H1 (cell line): ENCODE measurements around the gene RBM42. TPM values are rescaled to one million over a fixed set of nuclear protein-coding genes. Genes with fewer than 3 reads are reported as not detected.

Source experiments
- CTCF ChIA-PET: fragments of 300-600 bp; sonication (Branson Sonifier 250); formaldehyde crosslinking; loops from one replicate; lab custom pipeline; 2021; ENCODE audit not compliant: partially characterized antibody; lab: Charles Lee
- POLR2A ChIA-PET: fragments of 300-600 bp; sonication (Branson Sonifier 250); formaldehyde crosslinking; loops from one replicate; lab custom pipeline; 2021; ENCODE audit warnings: inconsistent platforms; ENCODE audit not compliant: partially characterized antibody; lab: Charles Lee
- DNase-seq, 2 experiments: peaks; one replicate each; pipeline versions ENCODE4 v3.0.0 to v3.0.0-alpha.2; 2010 to 2022; ENCODE audit warnings: low spot score in 2 of 2, low read depth in 1 of 2, mixed read lengths in 1 of 2
- FAIRE-seq: peaks from 2 replicates; lab custom pipeline; 2011; peaks lifted over from hg19 to GRCh38; lab: Jason Lieb, UNC
- H2AFZ ChIP-seq: 2 replicates; pipeline ENCODE4 v1.8.1; 2012; ENCODE audit warnings: low read length, inconsistent platforms
- H2AK5ac ChIP-seq: 2 replicates; pipeline ENCODE4 v1.6.1; 2013; ENCODE audit warnings: low read depth, low read length
- H2BK120ac ChIP-seq: replicated peaks from 2 replicates; pipeline ENCODE3; 2013; ENCODE audit warnings: low read depth, low read length, inconsistent platforms
- H2BK12ac ChIP-seq: 2 replicates; pipeline ENCODE4 v1.6.1; 2013; ENCODE audit warnings: low read depth, low read length
- H2BK15ac ChIP-seq: 2 replicates; pipeline ENCODE4 v1.6.1; 2013; ENCODE audit warnings: low read length
- H2BK20ac ChIP-seq: 2 replicates; pipeline ENCODE4 v1.6.1; 2013; ENCODE audit warnings: low read length
- H2BK5ac ChIP-seq: 2 replicates; pipeline ENCODE4 v1.6.1; 2013; ENCODE audit warnings: low read depth, low read length
- H3K14ac ChIP-seq: 2 replicates; pipeline ENCODE4 v1.6.1; 2013; ENCODE audit warnings: inconsistent platforms; ENCODE audit not compliant: insufficient read length
- H3K18ac ChIP-seq: 2 replicates; pipeline ENCODE4 v1.6.1; 2013; ENCODE audit warnings: low read length; ENCODE audit errors: extremely low read depth
- H3K23ac ChIP-seq: 2 replicates; pipeline ENCODE4 v1.6.1; 2013; ENCODE audit warnings: inconsistent platforms; ENCODE audit not compliant: insufficient read length
- H3K23me2 ChIP-seq: 2 replicates; pipeline ENCODE4 v1.6.1; 2013; ENCODE audit warnings: low read depth, low read length
- H3K27ac ChIP-seq: 2 replicates; pipeline ENCODE4 v1.6.1; 2011; ENCODE audit warnings: low read depth, low read length, inconsistent platforms
- H3K27me3 ChIP-seq, 4 experiments: replicated peaks in 1 of 4; 1 replicate in 1 of 4; 2 replicates in 3 of 4; pipeline versions ENCODE4 v1.6.1 to v1.8.1; 2011 to 2013; ENCODE audit warnings: low read length in 3 of 4, mild to moderate bottlenecking in 3 of 4, inconsistent platforms in 2 of 4, mixed read lengths in 2 of 4, moderate library complexity in 1 of 4; ENCODE audit not compliant: control insufficient read depth in 3 of 4, insufficient read depth in 3 of 4; ENCODE audit errors: extremely low read depth in 1 of 4
- H3K36me3 ChIP-seq, 4 experiments: 2 replicates each; pipeline versions ENCODE4 v1.6.1 to v1.8.1; 2011 to 2013; ENCODE audit warnings: mild to moderate bottlenecking in 4 of 4, low read length in 3 of 4, moderate library complexity in 2 of 4, control low read depth in 1 of 4, inconsistent platforms in 1 of 4; ENCODE audit not compliant: insufficient read depth in 4 of 4, control insufficient read depth in 2 of 4
- H3K4ac ChIP-seq: replicated peaks from 2 replicates; pipeline ENCODE3; 2013; ENCODE audit warnings: low read length, low read depth, mixed read lengths, inconsistent platforms; ENCODE audit not compliant: insufficient read length
- H3K4me1 ChIP-seq, 4 experiments: replicated peaks in 1 of 4; 1 replicate in 1 of 4; 2 replicates in 3 of 4; pipeline versions ENCODE4 v1.6.1 to v1.8.1; 2011 to 2013; ENCODE audit warnings: low read length in 3 of 4, inconsistent platforms in 2 of 4, mixed read lengths in 1 of 4; ENCODE audit not compliant: insufficient read depth in 4 of 4, control insufficient read depth in 3 of 4
- H3K4me2 ChIP-seq, 2 experiments: 2 replicates each; pipeline versions ENCODE4 v1.6.1 to v1.8.1; 2011 to 2013; ENCODE audit warnings: low read depth in 2 of 2, low read length in 2 of 2, control low read depth in 1 of 2, inconsistent platforms in 1 of 2, mild to moderate bottlenecking in 1 of 2; ENCODE audit not compliant: insufficient read depth in 1 of 2
- H3K4me3 ChIP-seq, 4 experiments: fragments of 200-600, 300-600 bp in 1 of 4; sonication (generic), shearing (Covaris generic), sonication (Bioruptor Twin) in 1 of 4; 2 replicates each; pipeline versions ENCODE4 v1.5.1 to v1.8.1; 2011 to 2016; ENCODE audit warnings: low read length in 4 of 4, low read depth in 3 of 4, control low read depth in 2 of 4, inconsistent platforms in 2 of 4, mild to moderate bottlenecking in 2 of 4, mixed read lengths in 1 of 4, moderate library complexity in 1 of 4; ENCODE audit not compliant: insufficient read depth in 2 of 4; ENCODE audit errors: extremely low read depth in 1 of 4
- H3K56ac ChIP-seq: replicated peaks from 2 replicates; pipeline ENCODE3; 2013; ENCODE audit warnings: low read depth, mild to moderate bottlenecking, mixed read lengths, low read length, inconsistent platforms; ENCODE audit not compliant: insufficient read length
- H3K79me1 ChIP-seq: 2 replicates; pipeline ENCODE4 v1.6.1; 2013; ENCODE audit warnings: low read depth, low read length, control low read depth
- H3K79me2 ChIP-seq, 2 experiments: 2 replicates each; pipeline versions ENCODE4 v1.6.1 to v1.8.1; 2012 to 2013; ENCODE audit warnings: low read length in 2 of 2, mild to moderate bottlenecking in 2 of 2, inconsistent platforms in 1 of 2; ENCODE audit not compliant: insufficient read depth in 2 of 2, control insufficient read depth in 1 of 2
- H3K9ac ChIP-seq, 4 experiments: replicated peaks in 1 of 4; 1 replicate in 1 of 4; 2 replicates in 3 of 4; pipeline versions ENCODE4 v1.6.1 to v1.8.1; 2011 to 2013; ENCODE audit warnings: low read depth in 3 of 4, low read length in 3 of 4, control low read depth in 2 of 4, mild to moderate bottlenecking in 2 of 4, moderate library complexity in 2 of 4, inconsistent platforms in 1 of 4; ENCODE audit errors: extremely low read depth in 1 of 4
- H3K9me3 ChIP-seq, 2 experiments: 2 replicates each; pipeline versions ENCODE4 v1.6.1 to v1.8.1; 2012 to 2013; ENCODE audit warnings: mild to moderate bottlenecking in 2 of 2, moderate library complexity in 2 of 2, control low read depth in 1 of 2, inconsistent platforms in 1 of 2, low read depth in 1 of 2, low read length in 1 of 2, mixed read lengths in 1 of 2; ENCODE audit not compliant: insufficient read depth in 2 of 2
- H4K20me1 ChIP-seq, 2 experiments: replicated peaks in 1 of 2; 2 replicates each; pipeline versions ENCODE3 to v1.8.1; 2011 to 2013; ENCODE audit warnings: inconsistent platforms in 2 of 2, low read length in 2 of 2, mild to moderate bottlenecking in 1 of 2; ENCODE audit not compliant: insufficient read depth in 2 of 2, control insufficient read depth in 1 of 2
- H4K5ac ChIP-seq: 2 replicates; pipeline ENCODE4 v1.6.1; 2013; ENCODE audit warnings: low read length, low read depth, mixed read lengths, inconsistent platforms; ENCODE audit not compliant: insufficient read length
- H4K8ac ChIP-seq: 2 replicates; pipeline ENCODE4 v1.8.0; 2013; ENCODE audit warnings: mild to moderate bottlenecking, moderate library complexity, low read length, inconsistent platforms; ENCODE audit not compliant: insufficient read depth; ENCODE audit errors: extremely low read depth
- H4K91ac ChIP-seq: replicated peaks from 2 replicates; pipeline ENCODE3; 2013; ENCODE audit warnings: low read length, mixed read lengths, inconsistent platforms; ENCODE audit not compliant: insufficient read length
- ASH2L ChIP-seq: fragments of 200-600, 300-600 bp; sonication (generic); IDR thresholded peaks from one replicate; pipeline ENCODE4 v1.7.1; 2017; ENCODE audit warnings: low read length
- E2F6 ChIP-seq: IDR thresholded peaks from 2 replicates; pipeline ENCODE4 v1.6.1; 2012; ENCODE audit warnings: inconsistent platforms
- EZH2 ChIP-seq: fragments of 200-600 bp; sonication (generic); IDR thresholded peaks from 2 replicates; pipeline ENCODE4 v1.7.1; 2012; ENCODE audit warnings: low read depth, mild to moderate bottlenecking, moderate library complexity, low read length, inconsistent platforms; ENCODE audit not compliant: severe bottlenecking
- ZNF274 ChIP-seq: IDR thresholded peaks from 2 replicates; pipeline ENCODE4 v1.7.0; 2012; ENCODE audit warnings: low read length, borderline replicate concordance; ENCODE audit errors: extremely low read depth
- WGBS, 2 experiments: shearing (Covaris generic) in 1 of 2; methylation state at CpG; one replicate each; pipeline versions ENCODE4 v1.1.6 to v1.1.7; 2013 to 2015; ENCODE audit warnings: low lambda C conversion rate in 2 of 2, mixed read lengths in 2 of 2, inconsistent platforms in 1 of 2, low coverage in 1 of 2, missing lambda C conversion rate in 1 of 2; ENCODE audit not compliant: insufficient replicate concordance in 2 of 2, insufficient coverage in 1 of 2, insufficient read length in 1 of 2; ENCODE audit errors: extremely low coverage in 1 of 2, missing lambda C conversion rate in 1 of 2; 5-methylcytosine and 5-hydroxymethylcytosine counted together
- polyA plus RNA-seq, 7 experiments: library from polyadenylated mRNA; depleted of rRNA in 3 of 7; stranded (reverse) in 5 of 7; unstranded in 2 of 7; fragments of >200 nt in 5 of 7; fragments of 200-250 nt in 2 of 7; gene quantifications; 1 replicate in 5 of 7; 2 replicates in 1 of 7; 4 replicates in 1 of 7; pipeline versions ENCODE4 v1.2.1 to v1.2.3, GENCODE V29; 2011 to 2013; ENCODE audit warnings: missing spikeins in 2 of 7, mixed read lengths in 2 of 7
- total RNA-seq: library from RNA; stranded (reverse); fragmentation: NEBNext Ultra II Directional; extraction: Animal tissue kit (Norgen Biotek cat#: 25700); gene quantifications from 2 replicates; pipeline ENCODE4 v1.2.1, GENCODE V29; 2021

Gene RBM42
- total and polyA plus RNA-seq, 2 of the 8 experiments (the other 6 are each of a cell fraction or from before 2014, with no cell fraction given) = 59.8 to 80.8 TPM

GRCh38 chr19:35655600-35655999 lies 26.8 kb downstream of the RBM42 start:
- Histone ChIP-seq H4K91ac (no peak overlapping the region), H4K20me1 (peaks cover 0 to 16% of the 10 kb centered on the region in 2 experiments), H2AK5ac (no peak overlapping the region)
- POLR2A ChIA-PET = interaction anchor here (0.6 kb wide), 2 partner anchors 16 to 70 kb away, joined by 3 read pairs; no protein-coding TSS in a partner anchor
- TF ChIP-seq ASH2L (no peak), E2F6 (no peak), ZNF274 (no peak), EZH2 (no peak)
- TF ChIP-seq, all 59 proteins: peak for 0
- H3K4me1 ChIP-seq = no peaks in the 10 kb centered on the region
- H3K79me1 ChIP-seq = peaks cover 2% of the 10 kb centered on the region; the same call in 1 of the 2 replicates
- H2BK15ac ChIP-seq = no peak overlapping the region
- H3K27me3 ChIP-seq = no peaks in the 10 kb centered on the region
- WGBS, 2 experiments = 65% methylated on average over 4 of the region's 4 CpGs; no CpG with 5 or more reads in 1 of the 2 experiments
- no peak overlapping the region for H3K9ac ChIP-seq
- H3K56ac ChIP-seq = no peak overlapping the region
- no peak overlapping the region for H3K14ac ChIP-seq
- H3K79me2 ChIP-seq = 0 out of 4 replicates have a peak, but pooled peaks cover 0 to 2% of the 10 kb centered on the region in 2 experiments
- H2BK5ac ChIP-seq = no peak overlapping the region
- no peak overlapping the region for H3K18ac ChIP-seq
- CTCF ChIA-PET = interaction anchor here (0.8 to 3.3 kb wide), 7 partner anchors 14 to 303 kb away, joined by 3 to 15 read pairs (median 3); no protein-coding TSS in a partner anchor
- no peak overlapping the region for H3K4ac ChIP-seq
- H4K5ac ChIP-seq = no peak overlapping the region
- H3K4me3 ChIP-seq = no peak overlapping the region
- no peak overlapping the region for H2AFZ ChIP-seq
- H2BK20ac ChIP-seq = no peak overlapping the region
- H3K23me2 ChIP-seq = no peaks in the 10 kb centered on the region
- FAIRE-seq (no peak), DNase-seq (no peak)
- no peak overlapping the region for H2BK12ac ChIP-seq
- H3K23ac ChIP-seq = no peak overlapping the region
- no peak overlapping the region for H2BK120ac ChIP-seq
- H3K36me3 ChIP-seq = peaks cover 9 to 54% (median 37%) of the 10 kb centered on the region in 4 experiments
- peaks cover 0 to 2% of the 10 kb centered on the region in 2 experiments; a peak in 1 of 4 replicates for H3K9me3 ChIP-seq
- no peak overlapping the region for H4K8ac ChIP-seq
- H3K27ac ChIP-seq = no peak overlapping the region
- no peak overlapping the region for H3K4me2 ChIP-seq
